Transverse colon (tissue), 4 donors: ENCODE results near the gene MORC1. TPM values are rescaled to one million over a fixed set of nuclear protein-coding genes. Genes with fewer than 3 reads are reported as not detected.

Experiments used
- DNase-seq: peaks from one replicate; pipeline ENCODE4 v3.0.0-alpha.2; 2019
- H3K27ac ChIP-seq, 4 donors: fragments of 200-600 bp; sonication (generic); 2 replicates each; pipeline ENCODE4 v1.5.1; 2016 to 2018; ENCODE audit warnings: inconsistent platforms in 4 of 4
- H3K27me3 ChIP-seq: fragments of 200-600 bp; sonication (generic); 2 replicates; pipeline ENCODE4 v1.5.1; 2017; ENCODE audit warnings: inconsistent platforms
- H3K36me3 ChIP-seq, 4 donors: fragments of 200-600 bp; sonication (generic); 2 replicates each; pipeline ENCODE4 v1.5.1; 2017 to 2019; ENCODE audit warnings: inconsistent platforms in 4 of 4
- H3K4me1 ChIP-seq, 4 donors: fragments of 200-600 bp; sonication (generic); 2 replicates each; pipeline ENCODE4 v1.5.1; 2017 to 2020; ENCODE audit warnings: inconsistent platforms in 4 of 4
- H3K4me3 ChIP-seq, 4 donors: fragments of 200-600 bp; sonication (generic); 1 replicate in 1 of 4; 2 replicates in 3 of 4; pipeline versions ENCODE4 v1.5.1 to v1.6.1; 2017 to 2019; ENCODE audit warnings: inconsistent platforms in 4 of 4
- H3K9me3 ChIP-seq, 2 donors: fragments of 200-600 bp; sonication (generic); 2 replicates each; pipeline ENCODE4 v1.5.1; 2017 to 2019; ENCODE audit warnings: inconsistent platforms in 2 of 2
- EP300 ChIP-seq: sonication (generic); formaldehyde crosslinking; IDR thresholded peaks from one replicate; pipeline ENCODE4 v1.6.1; 2017; ENCODE audit warnings: antibody characterized with exemption, low read depth
- POLR2A ChIP-seq: fragments of 450-650 bp; IDR thresholded peaks from one replicate; pipeline ENCODE4 v1.6.1; 2016; ENCODE audit warnings: antibody characterized with exemption, mild to moderate bottlenecking, moderate library complexity
- POLR2AphosphoS5 ChIP-seq, 3 donors: sonication (generic); formaldehyde crosslinking; IDR thresholded peaks; one replicate each; pipeline ENCODE4 v1.6.1; 2016; ENCODE audit warnings: antibody characterized with exemption in 3 of 3
- WGBS, 2 donors: methylation state at CpG; one replicate each; pipeline ENCODE4 v1.1.5; 2018; ENCODE audit warnings: low coverage in 1 of 2; 5-methylcytosine and 5-hydroxymethylcytosine counted together
- in situ Hi-C, 4 donors: fragments of 200-750 bp; cut with MboI; loops; one replicate each; pipeline versions ENCODE4 v1.15.0 to v1.15.1; 2017; ENCODE audit warnings: low sequenced_read_pairs in 3 of 4, low pct_ligation_motif_present in 1 of 4, low pct_unique_long_range_greater_than_20kb in 1 of 4
- intact Hi-C: fragments of 100-400 bp; cut with DNase I; formaldehyde crosslinking; loops from one replicate; pipeline ENCODE4 v1.15.1; 2023; ENCODE audit warnings: low total_unique reads
- total RNA-seq, 4 donors: library from RNA; depleted of rRNA; stranded (reverse); fragments of >200 nt; gene quantifications; one replicate each; pipeline ENCODE4 v1.1.0, GENCODE V29; 2016
- TF ChIP-seq, protein P1 (sequence below), 5 experiments: fragments of 200-600 bp in 3 of 5; fragments of 450-650 bp in 2 of 5; sonication (generic) in 3 of 5; IDR thresholded peaks; 1 replicate in 2 of 5; 2 replicates in 3 of 5; pipeline ENCODE4 v1.5.1; 2016 to 2017; ENCODE audit warnings: antibody characterized with exemption in 5 of 5, inconsistent platforms in 3 of 5, mild to moderate bottlenecking in 2 of 5, moderate library complexity in 1 of 5

Gene MORC1
- total RNA-seq, 4 donors from 2014 or later, result 0.16 TPM; not detected in 3

GRCh38 chr3:108946292-108947285, 171.3 kb downstream of the MORC1 start:
- WGBS, 2 donors, result 74 to 77% methylated on average over 8 to 11 of the region's 11 CpGs
- in situ Hi-C loops, result no loop called here
- Histone ChIP-seq H3K27me3 (no peaks in the 10 kb centered on the region), H3K9me3 (no peaks in the 10 kb centered on the region), H3K4me1 (no peaks in the 10 kb centered on the region), H3K27ac (no peak overlapping the region), H3K36me3 (no peaks in the 10 kb centered on the region), H3K4me3 (no peak overlapping the region)
- TF ChIP-seq EP300 (no peak), POLR2AphosphoS5 (IDR thresholded peaks at IDR 0.05) (no peak), POLR2A (no peak)
- TF ChIP-seq, protein P1, sequence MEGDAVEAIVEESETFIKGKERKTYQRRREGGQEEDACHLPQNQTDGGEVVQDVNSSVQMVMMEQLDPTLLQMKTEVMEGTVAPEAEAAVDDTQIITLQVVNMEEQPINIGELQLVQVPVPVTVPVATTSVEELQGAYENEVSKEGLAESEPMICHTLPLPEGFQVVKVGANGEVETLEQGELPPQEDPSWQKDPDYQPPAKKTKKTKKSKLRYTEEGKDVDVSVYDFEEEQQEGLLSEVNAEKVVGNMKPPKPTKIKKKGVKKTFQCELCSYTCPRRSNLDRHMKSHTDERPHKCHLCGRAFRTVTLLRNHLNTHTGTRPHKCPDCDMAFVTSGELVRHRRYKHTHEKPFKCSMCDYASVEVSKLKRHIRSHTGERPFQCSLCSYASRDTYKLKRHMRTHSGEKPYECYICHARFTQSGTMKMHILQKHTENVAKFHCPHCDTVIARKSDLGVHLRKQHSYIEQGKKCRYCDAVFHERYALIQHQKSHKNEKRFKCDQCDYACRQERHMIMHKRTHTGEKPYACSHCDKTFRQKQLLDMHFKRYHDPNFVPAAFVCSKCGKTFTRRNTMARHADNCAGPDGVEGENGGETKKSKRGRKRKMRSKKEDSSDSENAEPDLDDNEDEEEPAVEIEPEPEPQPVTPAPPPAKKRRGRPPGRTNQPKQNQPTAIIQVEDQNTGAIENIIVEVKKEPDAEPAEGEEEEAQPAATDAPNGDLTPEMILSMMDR (IDR thresholded peaks at IDR 0.05), result no peak
- DNase-seq, result no peak
- intact Hi-C loops, result no loop called here

GRCh38 chr3:108940568-108941263, 177.2 kb downstream of the MORC1 start:
- DNase-seq, result no peak
- 39 to 53% methylated on average over 3 to 5 of the region's 5 CpGs for WGBS, 2 donors

DNA sequence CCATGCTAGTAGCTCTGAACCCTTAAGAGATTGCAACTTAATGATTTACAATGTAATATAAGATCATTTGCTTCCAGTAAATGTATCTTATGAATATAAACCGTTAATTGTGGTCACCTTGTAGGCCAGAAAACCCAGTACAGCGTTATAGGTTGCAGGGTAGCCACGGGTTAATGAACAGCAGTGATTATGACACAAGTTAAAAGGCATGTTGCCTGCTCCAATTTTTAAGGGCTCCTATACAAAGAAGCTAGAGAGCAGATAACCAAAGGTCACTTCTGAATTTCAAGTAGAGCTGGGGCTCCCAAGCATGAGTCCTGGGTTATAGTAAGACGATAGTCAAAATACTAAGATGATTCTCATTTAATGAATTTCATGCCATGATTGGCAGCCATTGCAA, 177.8 kb downstream of the MORC1 start:
- intact Hi-C loops (no loop called here), in situ Hi-C loops (no loop called here)
- H3K4me3 ChIP-seq, result no peak overlapping the region
- 42 to 57% methylated on average over 4 of the region's 4 CpGs for WGBS, 2 donors
- H3K27ac ChIP-seq, result no peak overlapping the region
- no peaks in the 10 kb centered on the region for H3K27me3 ChIP-seq
- DNase-seq, result no peak
- no peaks in the 10 kb centered on the region for H3K36me3 ChIP-seq
- H3K9me3 ChIP-seq, result no peaks in the 10 kb centered on the region
- H3K4me1 ChIP-seq, result no peaks in the 10 kb centered on the region
- TF ChIP-seq POLR2AphosphoS5 (IDR thresholded peaks at IDR 0.05), result no peak
- no peak for TF ChIP-seq POLR2A
- TF ChIP-seq EP300, result no peak
- TF ChIP-seq, protein P1 (IDR thresholded peaks at IDR 0.05), result no peak

More at GRCh38 chr3:108940568-108941263, 177.2 kb downstream of the MORC1 start:
- no peaks in the 10 kb centered on the region for H3K36me3 ChIP-seq
- no peaks in the 10 kb centered on the region for H3K4me1 ChIP-seq
- H3K4me3 ChIP-seq, result no peak overlapping the region
- H3K9me3 ChIP-seq, result no peaks in the 10 kb centered on the region
- H3K27me3 ChIP-seq, result no peaks in the 10 kb centered on the region
- no peak overlapping the region for H3K27ac ChIP-seq
- TF ChIP-seq EP300 (no peak), POLR2A (no peak), POLR2AphosphoS5 (IDR thresholded peaks at IDR 0.05) (no peak)
- TF ChIP-seq, protein P1 (IDR thresholded peaks at IDR 0.05), result no peak
- in situ Hi-C loops, result no loop called here
- intact Hi-C loops, result no loop called here
